Stomach (tissue), 4 donors: ENCODE data around the gene PRKAA1.
A peak's percentile ranks its signal among the peaks of the same experiment; 100 is the strongest.

ENCODE experiments used
- POLR2A ChIP-seq, 4 donors: fragments of 450-650 bp; IDR thresholded peaks; one replicate each; pipeline ENCODE4 v1.6.1; 2016; ENCODE audit warnings: antibody characterized with exemption in 4 of 4, control low read depth in 2 of 4, mild to moderate bottlenecking in 1 of 4, moderate library complexity in 1 of 4
- POLR2AphosphoS5 ChIP-seq, 3 donors: sonication (generic); formaldehyde crosslinking; IDR thresholded peaks; one replicate each; pipeline ENCODE4 v1.6.1; 2016; ENCODE audit warnings: antibody characterized with exemption in 3 of 3
- TF ChIP-seq, protein P1 (sequence below), 7 experiments: fragments of 450-650 bp in 4 of 7; fragments of 200-600 bp in 3 of 7; sonication (generic) in 3 of 7; IDR thresholded peaks; one replicate each; pipeline ENCODE4 v1.5.1; 2016 to 2019; ENCODE audit warnings: antibody characterized with exemption in 7 of 7, control low read depth in 2 of 7, mild to moderate bottlenecking in 1 of 7

DNA sequence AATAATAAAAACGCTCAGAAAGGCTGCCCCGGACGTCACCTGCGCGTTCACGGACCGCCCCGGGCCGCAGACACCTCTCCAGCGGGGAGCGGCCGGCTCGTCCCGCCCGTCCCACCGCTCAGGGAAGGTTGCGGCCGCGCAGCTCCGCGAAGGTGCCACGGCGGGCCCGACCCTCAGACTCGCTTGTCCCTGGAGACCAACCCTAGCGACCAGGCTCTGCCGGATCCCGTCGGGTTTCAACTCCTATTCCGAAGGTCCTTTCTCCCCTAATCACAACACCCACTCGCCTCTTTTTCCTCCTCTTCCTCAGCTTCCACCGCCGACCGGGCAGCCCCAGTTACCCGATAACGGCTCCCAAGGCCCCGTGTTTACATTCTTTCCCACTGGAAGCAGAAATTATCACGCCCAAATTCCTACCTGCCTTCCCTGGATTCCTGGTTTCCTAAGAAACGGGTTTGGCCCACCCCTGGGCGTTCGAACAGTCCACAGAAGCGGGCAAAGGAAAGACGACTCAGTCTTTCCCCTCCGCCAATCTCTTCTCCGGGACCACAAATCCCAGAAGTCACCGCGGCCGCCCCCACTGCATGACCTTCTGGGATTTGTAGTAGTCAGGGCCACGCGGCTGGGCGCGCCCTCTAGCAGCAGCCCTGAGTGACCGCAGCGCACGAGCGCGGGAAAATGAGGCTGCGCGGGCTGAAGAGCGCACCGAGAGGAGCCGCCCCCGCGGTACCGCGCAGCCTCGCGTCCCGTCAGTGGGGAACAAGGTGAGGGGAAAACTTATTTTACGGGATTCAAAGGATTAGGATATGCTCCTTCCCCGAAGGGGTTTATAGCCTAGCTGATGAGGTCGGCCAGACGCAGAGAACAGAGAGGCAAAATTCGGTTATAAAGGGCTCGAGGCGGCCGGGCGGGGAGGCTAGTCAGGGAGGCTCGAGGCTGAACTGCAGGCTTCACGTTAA is 42.5 kb downstream of the PRKAA1 start, which contains the start of gene TTC33:
- TF ChIP-seq POLR2AphosphoS5 (IDR thresholded peaks at IDR 0.05) (peak; percentile 77 to 96 (median 91)), POLR2A (IDR thresholded peaks at IDR 0.05) (no peak)
- TF ChIP-seq, protein P1, sequence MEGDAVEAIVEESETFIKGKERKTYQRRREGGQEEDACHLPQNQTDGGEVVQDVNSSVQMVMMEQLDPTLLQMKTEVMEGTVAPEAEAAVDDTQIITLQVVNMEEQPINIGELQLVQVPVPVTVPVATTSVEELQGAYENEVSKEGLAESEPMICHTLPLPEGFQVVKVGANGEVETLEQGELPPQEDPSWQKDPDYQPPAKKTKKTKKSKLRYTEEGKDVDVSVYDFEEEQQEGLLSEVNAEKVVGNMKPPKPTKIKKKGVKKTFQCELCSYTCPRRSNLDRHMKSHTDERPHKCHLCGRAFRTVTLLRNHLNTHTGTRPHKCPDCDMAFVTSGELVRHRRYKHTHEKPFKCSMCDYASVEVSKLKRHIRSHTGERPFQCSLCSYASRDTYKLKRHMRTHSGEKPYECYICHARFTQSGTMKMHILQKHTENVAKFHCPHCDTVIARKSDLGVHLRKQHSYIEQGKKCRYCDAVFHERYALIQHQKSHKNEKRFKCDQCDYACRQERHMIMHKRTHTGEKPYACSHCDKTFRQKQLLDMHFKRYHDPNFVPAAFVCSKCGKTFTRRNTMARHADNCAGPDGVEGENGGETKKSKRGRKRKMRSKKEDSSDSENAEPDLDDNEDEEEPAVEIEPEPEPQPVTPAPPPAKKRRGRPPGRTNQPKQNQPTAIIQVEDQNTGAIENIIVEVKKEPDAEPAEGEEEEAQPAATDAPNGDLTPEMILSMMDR (IDR thresholded peaks at IDR 0.05) = peak in 5 of 7 experiments; percentile 21 to 77 (median 68)
